GM10266 (cell line): Measurements from ENCODE around the gene AGAP1.

Experiments
- DNase-seq: peaks from one replicate; pipeline ENCODE4 v3.0.0; 2012; ENCODE audit errors: extremely low spot score
- CTCF ChIP-seq: IDR thresholded peaks from 2 replicates; pipeline ENCODE4 v1.5.1; 2012; ENCODE audit warnings: mild to moderate bottlenecking, low read depth; ENCODE audit not compliant: control insufficient read depth, insufficient read depth; ENCODE audit errors: missing control alignments

Gene AGAP1

DNA sequence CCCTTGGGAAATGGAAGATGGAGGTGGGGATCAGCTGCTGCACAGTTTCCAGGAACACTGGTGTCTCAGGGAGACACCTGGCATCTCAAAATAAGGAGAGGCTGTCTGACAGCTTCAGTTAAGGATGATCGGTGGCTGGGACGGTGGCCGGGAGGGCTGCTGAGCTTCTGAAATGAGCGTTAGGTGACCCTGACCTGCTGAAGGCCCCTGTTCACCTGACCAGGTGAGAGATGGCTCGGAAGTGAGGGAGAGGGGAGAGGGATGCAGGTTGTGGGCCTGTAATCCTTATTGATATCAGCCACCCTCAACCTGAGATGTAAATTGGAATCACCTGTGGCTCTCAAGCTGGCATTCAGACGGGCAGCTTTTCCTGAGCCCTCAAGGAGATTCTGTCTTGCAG lies 99.0 kb downstream of the AGAP1 start:
- TF ChIP-seq CTCF = no peak

GRCh38 chr2:235594041-235594440 lies 100.2 kb downstream of the AGAP1 start:
- TF ChIP-seq CTCF = peak; percentile 55
- peak; percentile 43 for DNase-seq

More for the DNA sequence above, 99.0 kb downstream of the AGAP1 start:
- DNase-seq = no peak

DNA sequence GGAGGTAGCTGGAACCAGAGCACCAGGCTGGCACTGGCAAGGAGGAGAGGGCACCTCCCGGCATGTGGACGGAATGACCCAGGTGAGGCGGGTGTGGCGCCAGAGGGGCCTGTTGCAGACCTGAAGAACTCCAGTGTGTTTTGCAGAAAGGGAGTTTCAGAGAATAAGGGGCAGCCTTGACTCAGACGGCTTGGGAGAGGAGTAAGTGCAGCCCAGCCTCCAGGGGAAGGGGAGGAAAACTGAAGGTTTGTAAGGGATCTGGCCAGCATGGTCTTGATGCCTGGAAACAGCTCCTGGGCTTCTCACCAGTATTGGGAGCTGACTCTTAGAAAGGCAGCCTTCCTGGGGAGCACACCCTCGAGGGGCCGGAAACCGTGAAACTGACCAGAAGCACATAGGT lies 101.1 kb downstream of the AGAP1 start:
- no peak for TF ChIP-seq CTCF
- no peak for DNase-seq

DNA sequence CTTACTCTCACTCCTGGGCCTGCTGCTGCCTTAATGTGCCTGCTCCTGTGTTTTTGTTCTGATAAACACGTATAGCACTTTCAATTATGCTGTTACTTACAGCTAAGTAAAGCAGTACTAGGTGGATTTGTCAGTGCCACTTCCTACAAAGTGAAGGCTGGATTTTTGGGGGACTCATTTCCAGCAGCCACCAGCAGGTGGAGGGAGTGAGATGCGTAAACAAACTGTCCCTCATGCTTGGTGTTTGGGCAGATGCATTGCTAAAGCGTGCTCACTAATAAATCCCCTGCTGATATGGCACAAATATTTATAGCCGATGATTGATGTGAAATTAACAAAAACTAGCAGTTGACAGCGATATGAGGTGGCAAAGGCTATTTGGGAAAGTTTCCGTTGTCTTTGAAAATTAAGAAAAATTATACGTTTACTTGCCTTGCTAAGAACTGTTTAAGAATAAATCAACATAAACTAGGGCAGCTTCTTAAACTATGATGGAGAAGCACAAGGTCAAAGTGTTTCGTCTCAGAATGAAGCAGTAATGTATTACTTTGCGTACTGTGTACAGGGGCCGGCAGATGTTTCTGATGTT lies 101.7 kb downstream of the AGAP1 start:
- peak; percentile 70 for DNase-seq
- peak; percentile 64 for TF ChIP-seq CTCF

GRCh38 chr2:235596272-235596671 lies 102.4 kb downstream of the AGAP1 start:
- TF ChIP-seq CTCF = no peak
- no peak for DNase-seq

GRCh38 chr2:235597081-235597615 lies 103.3 kb downstream of the AGAP1 start:
- TF ChIP-seq CTCF = no peak
- DNase-seq = no peak

DNA sequence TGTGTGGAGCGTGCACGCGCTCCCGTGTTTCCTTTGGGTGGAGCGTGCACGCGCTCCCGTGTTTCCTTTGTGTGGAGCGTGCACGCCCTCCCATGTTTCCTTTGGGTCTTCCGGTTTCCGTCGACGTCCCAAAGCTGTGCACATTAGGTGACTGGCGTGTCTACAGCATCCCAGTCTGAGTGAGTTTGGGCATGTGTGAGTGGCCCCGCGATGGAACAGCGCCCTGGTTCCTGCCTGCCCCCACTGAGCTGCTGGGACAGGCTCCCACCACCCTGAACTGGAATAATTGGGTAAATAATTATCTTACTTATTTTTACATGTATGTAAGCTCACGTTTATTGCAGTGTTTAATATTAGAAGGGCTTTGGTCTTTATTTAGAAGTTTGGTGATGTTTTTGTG lies 104.2 kb downstream of the AGAP1 start:
- TF ChIP-seq CTCF = no peak
- DNase-seq = no peak
